GM12878 (cell line): ENCODE measurements around the gene GNPTG. TPM values are rescaled to one million over a fixed set of nuclear protein-coding genes. Genes with fewer than 3 reads are reported as not detected.

Experiments
- ATAC-seq: fragments of 200-7000 bp; cut with Tn5 transposase; 3 replicates; pipeline ENCODE4 v1.9.1; 2020; ENCODE audit warnings: mild to moderate bottlenecking, moderate library complexity
- BruUV-seq: library from RNA; stranded (reverse); fragments of 400-500 nt; replicated peaks from 2 replicates; lab custom pipeline; 2021; lab: Mats Ljungman, UMichigan
- CTCF ChIA-PET: fragments of 300-600 bp; sonication (Branson Sonifier 250); formaldehyde crosslinking; extraction: SDS; loops from one replicate; lab custom pipeline; 2021; ENCODE audit warnings: inconsistent platforms; lab: Yijun Ruan, JAX
- POLR2A ChIA-PET: fragments of 350-600 bp; formaldehyde crosslinking; extraction: SDS; loops from one replicate; lab custom pipeline; 2021; ENCODE audit warnings: inconsistent platforms; lab: Charles Lee
- RAD21 ChIA-PET: fragments of 300-600 bp; sonication (Branson Sonifier 250); formaldehyde crosslinking; loops from one replicate; lab custom pipeline; 2023; ENCODE audit warnings: antibody characterized with exemption; ENCODE audit not compliant: unreplicated experiment; lab: Charles Lee
- SMC1A ChIA-PET: fragments of 300-600 bp; sonication (Branson Sonifier 250); formaldehyde crosslinking; loops from one replicate; lab custom pipeline; 2023; ENCODE audit not compliant: unreplicated experiment, uncharacterized antibody; lab: Charles Lee
- DNase-seq: peaks from one replicate; pipeline ENCODE4 v3.0.0-alpha.2; 2011; ENCODE audit warnings: low read depth, low spot score
- FAIRE-seq: peaks from 3 replicates; lab custom pipeline; 2011; peaks lifted over from hg19 to GRCh38; lab: Jason Lieb, UNC
- H2AFZ ChIP-seq: 2 replicates; pipeline ENCODE4 v1.6.0; 2011; ENCODE audit warnings: low read depth, low read length, control low read depth; ENCODE audit not compliant: control insufficient read depth
- H3K27ac ChIP-seq: 2 replicates; pipeline ENCODE4 v1.5.1; 2011; ENCODE audit warnings: control low read depth; ENCODE audit not compliant: control insufficient read depth, insufficient read depth
- H3K27me3 ChIP-seq, 2 experiments: replicated peaks in 1 of 2; 2 replicates each; pipeline versions ENCODE4 v1.6.0 to v1.6.1; 2011; ENCODE audit warnings: low read length in 1 of 2; ENCODE audit not compliant: control insufficient read depth in 2 of 2, insufficient read depth in 2 of 2
- H3K36me3 ChIP-seq, 2 experiments: 2 replicates each; pipeline ENCODE4 v1.5.1; 2011; ENCODE audit warnings: low read length in 1 of 2; ENCODE audit not compliant: control insufficient read depth in 2 of 2, insufficient read depth in 2 of 2
- H3K4me1 ChIP-seq: 2 replicates; pipeline ENCODE4 v1.6.1; 2011; ENCODE audit warnings: mild to moderate bottlenecking, low read length, moderate library complexity, mixed read lengths; ENCODE audit not compliant: control insufficient read depth, insufficient read depth
- H3K4me2 ChIP-seq: 2 replicates; pipeline ENCODE4 v1.6.0; 2011; ENCODE audit warnings: control low read depth; ENCODE audit not compliant: control insufficient read depth, insufficient read depth
- H3K4me3 ChIP-seq: fragments of 200-600 bp; sonication (generic); 2 replicates; pipeline ENCODE4 v1.5.1; 2016
- H3K79me2 ChIP-seq: 2 replicates; pipeline ENCODE4 v1.6.0; 2011; ENCODE audit warnings: low read length; ENCODE audit not compliant: control insufficient read depth, insufficient read depth
- H3K9ac ChIP-seq: 2 replicates; pipeline ENCODE4 v1.8.0; 2011; ENCODE audit warnings: low read length, control low read depth, mixed read lengths; ENCODE audit not compliant: control insufficient read depth, insufficient read depth
- H3K9me3 ChIP-seq: replicated peaks from 3 replicates; pipeline ENCODE4 v1.5.1; 2011; ENCODE audit warnings: mild to moderate bottlenecking, low read length; ENCODE audit not compliant: control insufficient read depth, insufficient read depth
- H4K20me1 ChIP-seq: 2 replicates; pipeline ENCODE4 v1.6.0; 2011; ENCODE audit not compliant: control insufficient read depth, insufficient read depth
- BCL11A ChIP-seq: IDR thresholded peaks from 2 replicates; pipeline ENCODE4 v1.6.1; 2011; ENCODE audit warnings: low read depth, low read length
- CEBPZ ChIP-seq: fragments of 150-350 bp; IDR thresholded peaks from 2 replicates; pipeline ENCODE4 v1.6.1; 2016; ENCODE audit warnings: low read depth, low read length
- FOXK2 ChIP-seq: fragments of 450-650 bp; IDR thresholded peaks from 2 replicates; pipeline ENCODE4 v1.6.1; 2017; ENCODE audit warnings: mild to moderate bottlenecking, moderate library complexity
- HCFC1 ChIP-seq: fragments of 150-350 bp; IDR thresholded peaks from 2 replicates; pipeline ENCODE4 v1.6.1; 2014; ENCODE audit warnings: low read length
- KDM1A ChIP-seq: fragments of 200-600 bp; sonication (generic); IDR thresholded peaks from 2 replicates; pipeline ENCODE4 v1.6.1; 2016; ENCODE audit warnings: borderline replicate concordance
- NR2C2 ChIP-seq: IDR thresholded peaks from 2 replicates; pipeline ENCODE4 v1.6.1; 2011; ENCODE audit warnings: borderline replicate concordance, low read depth; ENCODE audit not compliant: control insufficient read depth, insufficient read length
- RELA ChIP-seq: fragments of 450-650 bp; IDR thresholded peaks from 2 replicates; pipeline ENCODE4 v1.8.0; 2014; ENCODE audit warnings: borderline replicate concordance; ENCODE audit not compliant: partially characterized antibody
- SIX5 ChIP-seq: IDR thresholded peaks from 2 replicates; pipeline ENCODE4 v1.6.1; 2011; ENCODE audit warnings: mild to moderate bottlenecking, low read depth, low read length, moderate library complexity; ENCODE audit not compliant: severe bottlenecking
- SMAD5 ChIP-seq: IDR thresholded peaks from 2 replicates; pipeline ENCODE4 v1.6.1; 2016; ENCODE audit warnings: antibody characterized with exemption, low read depth
- SRF ChIP-seq, 2 experiments: IDR thresholded peaks; 2 replicates each; pipeline ENCODE4 v1.6.1; 2011; ENCODE audit warnings: low read depth in 2 of 2, low read length in 2 of 2, mild to moderate bottlenecking in 1 of 2, moderate library complexity in 1 of 2
- TBL1XR1 ChIP-seq: IDR thresholded peaks from 2 replicates; pipeline ENCODE4 v1.6.1; 2012; ENCODE audit warnings: low read depth, low read length, improper control_type of control experiment
- ZBTB4 ChIP-seq: fragments of 450-650 bp; formaldehyde crosslinking; IDR thresholded peaks from 2 replicates; pipeline ENCODE4 v1.4.0; 2022; ENCODE audit warnings: mild to moderate bottlenecking, moderate library complexity
- WGBS: methylation state at CpG from one replicate; pipeline ENCODE4 v1.1.6; 2016; ENCODE audit warnings: low lambda C conversion rate; ENCODE audit not compliant: insufficient replicate concordance, insufficient coverage; ENCODE audit errors: missing lambda C conversion rate; 5-methylcytosine and 5-hydroxymethylcytosine counted together
- in situ Hi-C: fragments of 300-500 bp; cut with MboI; formaldehyde crosslinking; loops from 9 replicates; pipeline ENCODE4 v1.14.3; 2018; ENCODE audit warnings: mixed read lengths
- intact Hi-C: fragments of 100-400 bp; cut with micrococcal nuclease; formaldehyde crosslinking; loops from one replicate; pipeline ENCODE4 v1.14.2; 2022; ENCODE audit not compliant: unreplicated experiment
- polyA plus RNA-seq, 11 experiments: library from polyadenylated mRNA; depleted of rRNA in 4 of 11; unstranded in 6 of 11; stranded (reverse) in 5 of 11; fragments of >200 nt; fragmentation: Nextera tagmentation in 4 of 11; fragmentation: Illumina TruSeq in 1 of 11; extraction: Ambion mirVana in 4 of 11; extraction: Trizol in 1 of 11; gene quantifications; 1 replicate in 1 of 11; 2 replicates in 10 of 11; pipeline versions ENCODE4 v1.2.1 to v1.2.3, GENCODE V29; 2011 to 2016; ENCODE audit warnings: inconsistent platforms in 2 of 11, missing spikeins in 2 of 11, low read depth in 1 of 11
- total RNA-seq, 4 experiments: library from RNA; depleted of rRNA in 3 of 4; stranded (reverse); fragments of >200 nt in 3 of 4; fragmentation: Illumina TruSeq in 1 of 4; extraction: Trizol in 1 of 4; gene quantifications; 2 replicates each; pipeline versions ENCODE4 v1.2.1 to v1.2.3, GENCODE V29; 2013 to 2021

GNPTG gene
- total and polyA plus RNA-seq, 10 of the 15 experiments (the other 5 are each of a cell fraction or from before 2014, with no cell fraction given): 0.80 to 32.6 (median 20.9) TPM

GRCh38 chr16:1349351-1349750, 2.4 kb upstream of the GNPTG start:
- H3K4me3 ChIP-seq: no peak overlapping the region
- H3K27me3 ChIP-seq: no peaks in the 10 kb centered on the region
- no peak overlapping the region for H3K27ac ChIP-seq
- FAIRE-seq (no peak), DNase-seq (no peak), ATAC-seq (no peak)
- H3K9ac ChIP-seq: no peak overlapping the region
- ChIA-PET POLR2A (no interaction called here), SMC1A (interaction anchor here (0.6 kb wide), 1 partner anchor 1654 kb away, joined by 3 read pairs; no protein-coding TSS in a partner anchor), CTCF (no interaction called here), RAD21 (no interaction called here)
- no peak overlapping the region for H2AFZ ChIP-seq
- H3K36me3 ChIP-seq: peaks cover 0 to 6% of the 10 kb centered on the region in 2 experiments; a peak in 3 of 4 replicates
- H3K4me1 ChIP-seq: peaks cover 8% of the 10 kb centered on the region
- in situ Hi-C loops (no loop called here), intact Hi-C loops (no loop called here)
- H3K4me2 ChIP-seq: no peak overlapping the region
- peaks cover 27% of the 10 kb centered on the region for H3K79me2 ChIP-seq
- 84% methylated on average over 16 of the region's 16 CpGs for WGBS
- H3K9me3 ChIP-seq: no peaks in the 10 kb centered on the region
- no TSS peak for BruUV-seq
- TF ChIP-seq SIX5 (no peak), TBL1XR1 (no peak), SRF (IDR thresholded peaks at IDR 0.05; ENCODE audit: low read depth in 2 of 2, low read length in 2 of 2) (no peak), FOXK2 (no peak)
- H4K20me1 ChIP-seq: no peaks in the 10 kb centered on the region

GRCh38 chr16:1349951-1350350, 1.8 kb upstream of the GNPTG start:
- ChIA-PET RAD21 (no interaction called here), SMC1A (interaction anchor here (0.6 kb wide), 1 partner anchor 1654 kb away, joined by 3 read pairs; no protein-coding TSS in a partner anchor), CTCF (no interaction called here), POLR2A (no interaction called here)
- Histone ChIP-seq H4K20me1 (no peaks in the 10 kb centered on the region), H3K79me2 (peaks cover 27% of the 10 kb centered on the region), H3K4me3 (no peak overlapping the region), H3K4me2 (peak overlapping the region; percentile 56; the same call in 1 of the 2 replicates), H3K9ac (no peak overlapping the region), H3K27me3 (no peaks in the 10 kb centered on the region), H2AFZ (no peak overlapping the region), H3K4me1 (peaks cover 8% of the 10 kb centered on the region), H3K27ac (no peak overlapping the region), H3K9me3 (no peaks in the 10 kb centered on the region), H3K36me3 (peaks cover 0 to 6% of the 10 kb centered on the region in 2 experiments; a peak in 3 of 4 replicates)
- BruUV-seq: no TSS peak
- in situ Hi-C loops: no loop called here
- 92% methylated on average over 17 of the region's 17 CpGs for WGBS
- intact Hi-C loops: no loop called here
- DNase-seq (no peak), ATAC-seq (no peak), FAIRE-seq (no peak)
- TF ChIP-seq RELA (no peak), NR2C2 (no peak), HCFC1 (no peak), KDM1A (no peak), SMAD5 (no peak), CEBPZ (no peak), ZBTB4 (CRISPR knock-in tag) (no peak), BCL11A (no peak)
